NCI-H2196 treated with DMSO at 0.1 percent for 48 hours (cell line): ENCODE measurements around the gene EPS8.
"Not testable (repeated sequence)": the region's sequence is repeated elsewhere in the genome, so short reads cannot be mapped to it uniquely, and the experiment has no call there.

Experiments used
- DNase-seq: peaks from one replicate; lab custom pipeline; 2025; ENCODE audit not compliant: unreplicated experiment; lab: John Stamatoyannopoulos, UW

Gene EPS8

DNA sequence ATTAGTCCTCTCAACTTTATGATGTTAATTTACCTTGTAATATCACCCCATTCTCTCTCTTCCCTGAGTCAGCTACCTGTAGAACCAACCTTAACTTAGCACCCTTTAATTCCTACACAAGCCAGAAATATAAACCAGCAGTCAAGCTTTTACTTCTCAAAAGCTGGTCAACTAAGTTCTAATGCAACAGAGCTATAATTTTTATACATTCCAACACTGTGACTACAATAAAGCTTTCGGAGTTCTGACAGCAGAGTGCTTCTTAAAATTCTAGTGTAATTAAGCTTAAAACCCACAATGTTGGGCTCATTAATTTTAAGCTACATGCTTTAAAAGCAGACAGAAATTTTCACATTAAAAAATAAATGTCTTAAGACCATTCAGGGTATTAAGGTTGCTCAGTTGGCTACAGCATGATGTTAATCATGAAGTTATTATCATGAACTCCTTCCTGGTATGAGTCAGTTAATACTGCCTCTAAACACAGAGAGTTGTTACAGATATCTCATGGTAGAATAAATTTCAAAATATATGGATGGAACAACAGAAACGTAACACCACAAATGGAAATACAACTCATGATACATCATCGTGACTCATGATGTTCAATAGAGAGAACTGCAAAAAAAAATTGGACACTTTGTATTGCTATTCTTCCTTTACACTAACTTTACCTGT, 126.7 kb downstream of the EPS8 start:
- DNase-seq: no peak

GRCh38 chr12:15651371-15651770, 137.8 kb downstream of the EPS8 start:
- DNase-seq: no peak

DNA sequence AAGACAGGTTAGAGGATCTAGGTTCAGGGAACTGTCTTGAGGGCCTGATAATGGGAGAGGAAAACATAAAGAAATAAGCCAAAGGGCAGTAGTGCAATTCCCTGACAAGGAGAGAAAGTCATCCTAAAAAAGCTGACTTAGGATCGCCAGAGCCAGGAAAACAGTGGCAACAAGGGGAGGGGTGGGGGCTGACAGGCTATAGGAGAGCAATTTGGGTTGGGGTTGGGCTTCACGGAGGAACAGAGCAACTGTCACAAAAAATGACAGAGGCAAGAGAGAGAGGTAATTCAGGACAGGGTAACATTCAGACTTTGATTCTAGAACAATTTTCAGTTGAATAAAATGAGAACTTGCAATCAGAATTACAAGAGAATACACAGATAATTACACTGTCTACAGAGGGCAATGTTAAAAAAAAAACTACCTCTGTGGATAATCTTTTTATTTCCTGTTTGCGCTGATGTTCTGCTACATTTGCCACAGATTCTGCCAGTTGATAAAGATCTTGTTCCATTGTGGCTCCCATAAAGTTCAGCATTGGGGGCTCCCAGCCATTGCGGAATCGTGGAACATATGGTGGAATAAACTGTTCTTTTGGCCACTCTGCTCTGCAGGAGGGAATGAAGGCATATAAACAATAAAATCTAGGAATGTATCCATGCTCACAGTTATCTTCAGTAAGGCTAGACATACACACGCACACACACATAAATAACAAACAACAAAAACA, 138.6 kb downstream of the EPS8 start:
- no peak for DNase-seq

DNA sequence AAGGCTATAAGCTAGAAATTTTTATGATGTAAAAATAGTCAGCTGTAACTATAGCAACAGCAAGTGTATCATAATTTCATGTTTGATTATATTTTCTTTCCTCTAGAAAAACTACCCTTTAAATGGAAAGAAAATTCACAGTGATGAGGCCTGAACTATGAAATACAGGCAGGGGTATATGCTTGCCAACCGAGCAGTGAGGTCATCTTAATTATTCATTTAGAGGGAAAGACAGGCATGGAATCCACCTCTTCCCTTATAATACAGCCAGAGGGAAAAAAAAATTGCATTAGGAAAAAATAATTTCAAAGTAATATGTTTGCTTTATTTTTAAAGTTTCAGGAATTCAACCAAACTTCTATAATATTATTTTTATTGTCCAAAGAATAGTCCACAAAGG, 139.8 kb downstream of the EPS8 start:
- no peak for DNase-seq

DNA sequence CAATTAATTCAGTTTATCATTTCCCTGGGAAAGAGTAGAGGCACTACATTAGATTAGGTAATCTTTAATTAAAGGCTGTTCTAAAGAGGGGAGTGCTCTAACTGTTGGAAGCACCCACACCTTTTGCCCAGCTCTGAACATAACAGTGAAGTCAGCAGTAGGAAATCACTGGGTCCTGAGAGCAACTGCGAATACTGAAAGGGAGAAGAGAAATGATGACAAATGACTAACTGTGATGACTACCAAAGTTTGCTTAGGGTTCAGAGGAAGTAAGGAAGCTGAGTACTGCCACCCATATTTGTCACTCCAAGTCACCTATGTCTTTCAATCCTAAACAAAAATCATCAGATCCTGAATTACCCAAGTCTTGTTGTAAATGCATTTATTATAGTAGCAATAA, 140.6 kb downstream of the EPS8 start:
- no peak for DNase-seq

- no peak for DNase-seq
These were observed 142.6 kb downstream of the EPS8 start for GRCh38 chr12:15646581-15646980.

GRCh38 chr12:15644700-15645099, 144.5 kb downstream of the EPS8 start:
- DNase-seq: no peak

GRCh38 chr12:15638231-15638630, 151.0 kb downstream of the EPS8 start:
- no peak for DNase-seq

GRCh38 chr12:15636060-15636890, 152.9 kb downstream of the EPS8 start:
- no peak for DNase-seq

DNA sequence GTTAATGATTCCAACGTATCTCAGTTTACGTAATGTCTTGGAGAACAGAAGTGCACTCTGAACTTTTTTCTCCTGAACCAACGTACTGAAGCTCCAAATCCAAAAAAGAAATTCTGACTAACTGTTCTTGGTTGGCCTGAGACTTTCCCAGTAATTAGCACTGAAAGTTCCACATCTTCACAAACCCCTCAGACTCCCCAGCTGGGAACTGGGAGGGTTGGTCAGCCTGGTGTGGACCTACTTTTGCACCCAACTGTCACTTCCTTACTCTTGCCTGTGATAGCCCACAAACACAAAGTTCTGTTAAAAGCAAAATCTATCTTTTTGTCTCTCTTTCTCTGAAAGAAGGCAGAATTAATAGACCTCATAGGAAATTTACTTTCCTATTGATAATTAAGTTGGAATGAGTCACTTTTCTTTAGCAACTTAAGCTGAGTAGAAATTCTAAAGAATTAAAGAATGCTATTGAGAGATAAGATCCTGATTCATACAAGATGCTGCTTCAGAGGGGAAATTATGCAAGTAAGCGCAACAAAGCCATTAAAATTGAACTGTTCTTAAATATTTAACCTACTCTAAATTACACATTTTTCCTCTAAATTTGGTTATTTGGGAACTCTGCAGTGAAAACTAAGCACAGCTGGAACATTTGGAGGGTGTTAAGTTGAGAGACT, 155.0 kb downstream of the EPS8 start:
- no peak for DNase-seq

DNA sequence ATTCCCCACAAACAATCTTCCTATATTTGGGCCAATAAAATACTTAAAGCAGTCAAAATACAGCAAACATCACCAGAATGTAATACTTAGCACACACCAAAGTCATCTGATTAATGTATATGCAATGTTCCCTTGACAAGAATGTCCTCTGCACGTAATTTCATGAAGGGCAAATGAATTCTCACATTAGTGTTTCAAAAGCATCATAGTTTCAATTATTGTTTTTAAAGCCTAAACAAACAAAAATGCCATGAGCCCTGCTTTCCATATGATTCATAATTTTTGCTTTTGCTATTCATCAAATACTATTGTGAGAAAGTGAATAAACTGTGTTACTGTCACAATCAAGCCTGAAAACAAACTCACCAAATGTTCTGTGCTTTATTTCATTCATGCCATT, 156.0 kb downstream of the EPS8 start:
- DNase-seq: no peak

DNA sequence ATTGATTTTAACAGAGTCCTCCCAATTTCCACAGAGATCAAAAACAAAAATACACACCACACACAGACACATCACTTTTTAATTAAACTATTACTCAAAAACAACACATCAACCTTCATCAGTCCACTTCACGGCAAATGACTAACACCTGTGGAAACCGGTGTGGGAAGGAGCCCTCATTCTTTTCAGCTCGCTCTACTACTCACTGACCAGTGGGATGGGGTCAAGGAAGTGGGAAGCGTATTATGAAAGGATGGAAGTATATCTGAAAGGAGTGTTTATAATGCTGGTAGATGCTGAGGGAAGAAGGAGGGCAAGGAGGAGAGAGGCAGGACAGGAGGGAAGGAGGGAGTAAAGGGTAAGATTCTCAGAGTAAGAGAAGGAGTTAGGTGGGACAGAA, 156.5 kb downstream of the EPS8 start:
- no peak for DNase-seq

DNA sequence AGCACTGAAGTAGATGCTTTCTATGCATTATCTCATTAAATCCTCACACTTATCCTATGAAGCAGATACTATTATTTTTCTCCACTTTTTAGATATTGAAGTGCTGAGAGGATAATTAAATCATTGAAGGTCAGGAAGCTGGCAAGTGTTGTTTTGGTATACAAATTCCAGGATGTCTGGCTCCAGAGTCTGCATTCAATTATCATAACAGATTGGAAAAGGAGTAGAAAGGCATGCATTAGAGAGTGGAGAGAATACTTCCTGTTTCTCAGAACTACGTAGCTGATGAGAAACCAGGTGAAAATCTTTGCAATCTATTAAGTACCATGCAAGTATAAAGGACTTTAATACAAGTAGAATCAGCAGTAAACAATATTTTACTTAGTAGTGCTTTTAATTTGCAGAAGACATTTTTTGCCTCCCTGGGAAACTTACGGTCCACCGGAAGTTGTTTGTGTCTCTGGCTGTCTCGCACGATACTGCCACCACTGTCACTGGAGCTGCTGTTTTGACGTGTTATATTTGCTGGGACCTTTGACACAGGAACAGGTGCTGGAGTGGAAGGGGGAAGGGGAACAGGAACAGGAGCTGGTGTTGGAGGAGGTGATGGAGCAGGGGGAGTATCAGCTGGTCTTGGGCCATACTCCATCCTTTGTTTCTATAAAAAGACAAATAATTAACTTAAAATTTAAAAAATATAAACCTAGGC, 158.0 kb downstream of the EPS8 start:
- no peak for DNase-seq

DNA sequence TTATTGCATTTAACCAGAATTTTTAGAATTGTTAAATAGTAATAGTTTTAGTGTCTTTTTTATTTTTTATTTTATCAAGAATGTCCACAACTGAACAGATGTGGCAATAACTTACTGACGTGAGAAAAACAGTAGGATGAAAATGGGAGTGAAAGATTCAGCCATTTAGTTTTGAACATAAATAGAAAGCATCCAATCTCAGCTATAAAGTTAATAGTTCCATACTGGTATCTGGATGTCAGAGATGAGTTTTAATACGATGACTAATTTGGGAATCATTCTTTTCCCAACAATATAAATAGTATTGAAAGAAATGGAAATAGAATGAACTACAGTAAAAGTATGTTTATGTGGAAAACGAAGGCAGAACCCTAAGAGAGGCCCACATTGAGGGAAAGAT, 159.4 kb downstream of the EPS8 start:
- DNase-seq: no peak

DNA sequence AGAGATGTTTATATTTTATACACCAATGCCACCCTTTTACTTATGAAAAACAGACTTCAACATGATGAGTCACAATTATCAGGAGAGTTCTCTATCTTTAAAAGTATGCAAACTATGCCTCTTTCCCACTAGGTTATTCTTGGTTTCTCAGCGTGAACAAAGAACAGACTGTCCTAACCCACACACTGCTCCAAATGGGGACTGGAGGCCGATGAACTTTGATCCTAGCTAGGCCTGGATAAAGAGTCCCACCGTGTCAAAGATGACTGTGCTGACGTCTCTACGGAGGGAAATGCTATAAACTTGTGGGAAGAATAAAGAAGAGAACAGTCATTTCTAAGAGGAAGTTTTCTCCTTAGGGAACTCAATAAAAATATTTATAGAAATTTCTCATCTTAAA, 160.1 kb downstream of the EPS8 start:
- no peak for DNase-seq

- no peak for DNase-seq
These were observed 160.9 kb downstream of the EPS8 start for GRCh38 chr12:15627995-15628945.

DNA sequence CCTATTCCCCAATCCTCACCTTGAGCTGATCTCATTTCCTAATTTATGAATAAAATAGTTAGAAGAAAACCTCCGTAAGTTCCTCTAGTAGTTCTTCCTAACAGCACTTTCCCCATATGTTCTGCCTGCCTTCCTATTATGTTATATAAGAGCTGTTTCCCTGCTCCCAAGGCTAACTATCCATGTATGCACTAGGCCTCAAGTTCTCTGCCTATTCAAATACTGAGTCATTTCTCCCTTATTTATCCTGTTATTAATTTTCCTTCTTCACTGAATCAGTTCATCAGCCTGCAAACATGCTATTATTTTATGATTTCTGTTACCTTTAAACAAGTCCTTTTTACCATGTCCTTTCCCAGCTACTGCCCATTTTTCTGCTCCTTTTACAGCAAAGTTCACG, 164.1 kb downstream of the EPS8 start:
- DNase-seq: no peak

DNA sequence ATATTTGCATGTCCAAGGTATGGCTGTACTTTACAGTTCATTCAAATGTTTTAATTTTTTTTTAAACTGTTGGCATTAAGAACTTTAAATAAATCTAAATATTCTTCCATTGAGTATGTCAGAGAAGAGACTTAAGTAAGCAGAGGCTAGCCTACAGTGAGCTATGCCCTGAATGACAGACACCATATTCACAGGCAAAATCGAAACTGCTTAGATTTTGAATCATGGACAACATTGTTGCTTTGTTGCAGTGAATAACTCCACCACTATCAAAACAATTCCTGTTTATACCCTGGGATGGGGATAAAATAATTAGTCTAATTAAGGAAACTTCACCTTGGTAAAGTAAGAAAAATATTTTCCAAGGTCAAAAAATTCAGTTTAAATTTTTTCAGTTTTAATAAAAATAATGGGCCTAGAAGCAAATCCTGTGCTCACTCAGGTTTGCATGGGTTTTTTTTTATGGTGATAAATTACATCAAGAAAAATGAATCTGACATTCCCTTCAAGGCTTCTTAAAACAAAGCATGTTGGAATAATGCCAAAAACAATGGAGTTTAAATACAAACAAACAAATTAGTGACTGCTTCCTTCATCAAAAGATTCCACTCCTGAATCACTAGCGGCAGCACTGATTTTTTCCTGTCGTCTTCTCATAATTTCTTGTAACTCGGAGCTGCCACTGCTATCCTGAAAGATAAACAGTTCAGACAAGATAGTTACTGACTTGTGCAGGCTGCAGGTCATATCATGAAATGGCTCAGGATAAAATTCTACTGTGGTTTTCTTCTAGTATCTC, 168.2 kb downstream of the EPS8 start:
- DNase-seq: no peak

GRCh38 chr12:15616495-15616894, 172.7 kb downstream of the EPS8 start:
- DNase-seq: not testable (repeated sequence)
